ENCODE data around the gene TMEM203.

TMEM203 gene

DNA sequence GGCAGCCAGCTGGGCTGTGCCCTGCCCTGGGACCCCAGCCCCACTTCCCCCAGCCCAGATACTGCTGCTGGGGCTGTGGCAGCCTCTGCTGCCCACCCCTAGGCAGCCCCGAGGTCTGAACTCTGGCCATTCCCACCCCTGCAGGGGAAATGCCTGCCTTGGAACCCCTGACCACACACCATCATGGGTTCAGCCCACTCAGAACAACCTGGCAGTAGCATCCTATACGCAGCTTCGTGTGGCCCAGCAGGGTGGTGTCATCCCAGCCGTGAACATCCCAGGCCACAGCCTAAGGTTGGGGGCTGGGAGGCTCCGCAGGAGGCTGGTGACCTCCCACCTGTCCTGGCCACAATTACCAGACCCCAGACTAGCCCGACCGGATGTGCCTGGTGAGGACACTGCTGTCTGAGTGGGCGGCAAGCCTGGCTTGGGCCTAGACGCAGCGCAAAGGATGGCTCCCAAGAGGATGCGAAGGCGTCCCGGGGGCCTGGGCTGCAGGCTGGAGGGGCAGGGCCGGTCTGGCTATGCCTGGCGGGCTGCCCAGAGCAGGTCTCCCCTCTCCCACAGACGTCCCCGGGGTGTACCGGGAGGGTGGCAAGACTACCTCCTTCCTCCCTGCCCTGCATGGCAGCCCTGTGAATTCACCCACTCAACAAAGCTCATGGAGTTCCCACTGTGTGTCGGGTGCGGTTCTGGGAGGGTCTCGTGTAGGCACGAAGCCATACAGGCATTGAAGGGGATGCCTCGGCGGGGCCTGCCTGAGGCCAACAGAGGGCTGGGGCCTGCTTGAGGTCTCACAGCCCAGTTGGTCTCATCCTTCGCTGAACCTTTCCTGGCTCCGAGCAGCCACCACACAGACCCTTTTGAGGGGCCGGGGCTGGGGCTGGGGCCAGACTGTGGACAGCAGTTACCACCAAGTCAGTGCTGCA lies 23.8 kb upstream of the TMEM203 start:
- DNase-seq, result no peak

DNA sequence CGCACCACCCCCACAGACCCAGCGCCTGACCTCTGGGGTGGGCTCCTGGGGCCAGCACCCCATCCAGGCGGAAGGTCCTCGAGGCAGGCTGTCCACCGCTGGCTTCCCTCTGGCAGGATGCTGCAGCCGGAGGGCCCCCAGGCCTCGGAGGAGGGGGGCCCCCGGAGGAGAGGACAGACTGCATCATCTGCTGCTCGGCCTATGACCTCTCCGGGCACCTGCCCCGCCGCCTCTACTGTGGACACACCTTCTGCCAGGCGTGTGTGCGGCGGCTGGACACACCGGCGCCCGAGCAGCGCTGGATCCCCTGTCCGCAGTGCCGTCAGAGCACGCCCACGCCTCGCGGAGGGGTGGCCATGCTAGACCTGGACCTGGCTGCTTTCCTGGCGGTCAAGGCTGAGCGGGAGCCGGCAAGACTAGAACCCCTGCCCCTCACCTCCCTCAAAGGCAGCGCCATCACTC lies 23.1 kb upstream of the TMEM203 start:
- no peak for DNase-seq

DNA sequence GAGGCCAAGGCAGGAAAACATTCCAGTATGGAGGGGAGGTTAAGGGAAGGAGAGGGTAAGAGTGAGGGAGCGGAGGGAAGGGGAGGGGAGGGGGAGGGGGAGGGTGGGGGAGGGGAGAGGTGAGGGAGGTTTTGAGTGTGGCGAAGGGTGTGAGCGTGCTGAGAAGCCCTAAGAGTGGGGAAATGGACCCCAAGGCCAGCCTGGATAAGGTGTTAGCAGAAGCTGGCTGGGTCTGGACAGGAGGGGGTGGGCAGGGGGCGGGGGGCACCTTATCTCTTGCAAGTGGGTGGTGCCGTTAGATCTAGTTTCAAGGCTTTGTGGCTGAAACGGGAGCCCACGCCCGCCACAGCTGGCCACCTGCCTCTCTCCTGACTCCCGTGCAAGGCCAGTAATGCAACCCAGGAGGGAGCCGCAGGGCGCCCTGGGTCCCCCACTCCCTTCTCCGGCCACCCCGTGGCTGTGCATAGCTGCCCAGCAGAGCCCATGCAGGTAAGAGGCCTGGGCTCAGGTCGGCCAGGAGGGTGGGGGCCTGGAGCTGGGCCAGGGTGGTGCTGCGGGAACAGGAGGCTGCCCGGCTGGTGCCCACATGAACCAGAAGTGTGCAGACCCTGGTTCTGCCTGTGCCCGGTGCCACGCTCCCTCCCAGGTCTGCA lies 22.5 kb upstream of the TMEM203 start:
- no peak for DNase-seq

DNA sequence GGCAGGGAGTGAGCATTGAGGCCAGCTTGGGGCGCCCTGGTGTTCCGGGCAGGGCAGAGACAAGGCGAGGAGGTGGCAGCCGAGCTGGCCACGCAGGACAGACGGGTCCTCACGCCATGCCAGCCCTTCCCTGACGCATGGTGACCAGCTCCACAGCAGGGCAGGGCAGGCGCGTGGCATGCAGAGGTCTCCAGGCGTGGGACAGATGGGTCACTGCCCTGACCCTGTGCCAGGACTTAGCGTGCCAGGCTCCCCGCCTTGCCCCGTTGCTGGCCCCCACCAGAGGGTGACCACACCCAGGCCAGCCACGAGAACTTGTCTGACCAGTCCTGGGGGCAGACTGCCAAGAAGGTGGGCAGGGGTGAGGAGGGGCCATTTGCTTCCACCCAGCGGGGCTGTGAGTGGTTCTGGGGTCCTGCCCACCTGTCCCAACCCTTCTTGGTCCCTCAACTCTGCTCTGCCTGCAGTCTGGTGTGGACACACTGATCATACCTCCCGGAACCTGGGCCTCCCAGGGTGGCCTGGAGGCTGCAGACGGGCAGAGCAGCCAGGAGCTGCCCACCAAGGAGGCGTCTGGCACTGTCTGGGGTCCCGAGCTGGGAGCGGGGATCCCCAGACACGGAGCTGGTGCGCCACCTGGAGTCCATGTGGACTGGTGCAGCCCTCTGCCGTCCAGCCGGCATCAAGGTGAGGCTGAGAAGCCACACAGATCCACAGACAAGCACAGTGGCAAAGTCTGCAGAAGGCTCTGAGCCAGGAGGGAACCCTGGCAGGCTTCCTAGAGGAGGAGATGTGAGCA lies 21.8 kb upstream of the TMEM203 start, which contains the start of gene RNF224:
Gene RNF224, plus strand, starts transcription at position 449 of the 799 bp plus-strand sequence. CDS start 834 bp downstream, outside the sequence.
- DNase-seq, result peak; percentile 88

DNA sequence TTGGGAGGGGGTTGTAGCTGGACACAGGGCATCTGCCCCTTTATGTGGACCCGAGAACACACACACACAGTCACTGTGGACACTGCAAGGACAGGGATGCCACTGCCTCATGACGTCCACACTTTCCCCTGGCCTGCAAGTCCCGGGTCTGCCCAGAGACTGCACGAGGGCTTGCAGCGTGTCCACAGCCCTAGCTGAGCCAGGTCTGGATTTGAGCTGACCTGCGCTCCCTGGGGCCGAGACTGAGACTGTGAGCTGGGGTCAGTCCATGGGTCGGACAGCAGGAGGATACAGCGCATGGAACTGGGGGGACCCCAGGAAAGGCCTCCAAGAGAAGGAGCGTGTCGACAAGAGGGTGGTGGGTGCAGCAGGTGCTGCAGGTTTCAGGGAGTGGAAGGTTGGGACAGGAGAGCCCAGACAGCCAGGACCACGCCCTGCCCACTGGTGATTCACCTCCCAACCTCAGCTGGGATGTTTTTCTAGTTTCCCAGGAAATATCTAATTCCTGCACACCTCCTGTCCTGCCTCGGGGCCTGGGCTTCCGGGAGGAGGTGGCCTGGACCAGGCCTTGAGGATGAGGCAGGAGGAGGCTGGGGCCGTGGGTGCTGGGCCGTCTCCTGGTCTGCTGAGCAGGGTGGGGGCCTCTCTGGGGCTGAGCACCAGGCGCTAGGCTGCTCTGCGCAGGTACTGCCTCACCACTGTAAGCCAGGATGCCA lies 21.0 kb upstream of the TMEM203 start:
- no peak for DNase-seq

DNA sequence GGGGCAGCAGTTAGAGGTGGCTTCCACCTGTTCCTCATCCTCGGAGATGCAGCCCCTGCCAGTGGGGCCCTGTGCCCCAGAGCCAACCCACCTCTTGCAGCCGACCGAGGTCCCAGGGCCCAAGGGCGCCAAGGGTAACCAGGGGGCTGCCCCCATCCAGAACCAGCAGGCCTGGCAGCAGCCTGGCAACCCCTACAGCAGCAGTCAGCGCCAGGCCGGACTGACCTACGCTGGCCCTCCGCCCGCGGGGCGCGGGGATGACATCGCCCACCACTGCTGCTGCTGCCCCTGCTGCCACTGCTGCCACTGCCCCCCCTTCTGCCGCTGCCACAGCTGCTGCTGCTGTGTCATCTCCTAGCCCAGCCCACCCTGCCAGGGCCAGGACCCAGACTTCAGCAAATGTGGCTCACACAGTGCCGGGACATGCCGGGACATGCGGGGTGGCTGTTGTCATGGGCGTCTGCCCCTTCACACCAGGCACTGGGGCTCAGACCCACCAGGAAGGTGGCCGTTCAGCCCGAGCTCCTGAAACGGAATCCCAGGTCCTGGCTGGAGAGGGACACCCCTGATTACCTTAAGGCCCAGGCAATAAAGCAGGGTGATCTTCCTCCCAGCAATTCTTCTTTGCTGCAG lies 20.4 kb upstream of the TMEM203 start:
- no peak for DNase-seq

DNA sequence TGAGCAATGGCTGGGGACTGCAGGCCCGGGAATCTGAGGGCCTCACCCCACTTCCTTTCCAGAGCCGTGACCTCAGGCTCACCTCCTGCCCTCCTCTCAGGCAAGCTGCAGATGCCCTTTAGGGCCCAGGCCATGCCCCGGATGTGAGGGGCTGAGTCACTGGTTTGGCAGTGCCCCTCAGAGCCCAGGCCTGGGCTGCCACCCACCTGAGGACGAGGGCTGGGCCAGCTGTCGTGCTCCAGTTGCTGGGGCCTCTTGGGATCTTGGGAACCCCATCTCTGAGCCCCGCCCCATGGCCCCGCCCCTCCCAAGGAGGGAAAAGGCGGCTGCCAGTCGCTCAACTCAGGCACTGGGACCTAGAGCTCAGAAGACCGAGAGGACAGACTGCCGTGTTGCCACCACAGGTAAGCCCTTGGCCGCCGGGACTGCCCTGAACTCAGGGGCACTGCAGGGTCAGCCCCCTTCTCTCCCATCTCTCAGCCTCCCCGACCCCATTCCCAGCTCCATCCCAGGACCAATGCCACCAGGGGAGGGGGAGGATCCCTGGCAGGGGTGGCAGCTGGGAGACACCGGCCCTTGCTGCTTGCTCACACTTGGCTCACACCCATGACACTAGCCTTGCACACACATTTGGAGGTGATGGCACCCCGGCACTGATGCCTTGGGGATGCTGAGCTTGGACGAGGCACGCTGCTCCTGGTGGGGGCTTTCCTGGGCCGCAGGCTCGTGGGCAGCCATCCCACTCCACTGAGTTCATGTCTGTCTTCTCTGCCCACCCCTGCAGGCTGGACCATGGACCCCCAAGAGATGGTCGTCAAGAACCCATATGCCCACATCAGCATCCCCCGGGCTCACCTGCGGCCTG lies 19.6 kb upstream of the TMEM203 start, which contains the start of gene CYSRT1:
Gene CYSRT1, plus strand, starts transcription at position 345 of the 865 bp plus-strand sequence. Its CDS starts 448 bp downstream, at position 793.
- peak; percentile 41 for DNase-seq

DNA sequence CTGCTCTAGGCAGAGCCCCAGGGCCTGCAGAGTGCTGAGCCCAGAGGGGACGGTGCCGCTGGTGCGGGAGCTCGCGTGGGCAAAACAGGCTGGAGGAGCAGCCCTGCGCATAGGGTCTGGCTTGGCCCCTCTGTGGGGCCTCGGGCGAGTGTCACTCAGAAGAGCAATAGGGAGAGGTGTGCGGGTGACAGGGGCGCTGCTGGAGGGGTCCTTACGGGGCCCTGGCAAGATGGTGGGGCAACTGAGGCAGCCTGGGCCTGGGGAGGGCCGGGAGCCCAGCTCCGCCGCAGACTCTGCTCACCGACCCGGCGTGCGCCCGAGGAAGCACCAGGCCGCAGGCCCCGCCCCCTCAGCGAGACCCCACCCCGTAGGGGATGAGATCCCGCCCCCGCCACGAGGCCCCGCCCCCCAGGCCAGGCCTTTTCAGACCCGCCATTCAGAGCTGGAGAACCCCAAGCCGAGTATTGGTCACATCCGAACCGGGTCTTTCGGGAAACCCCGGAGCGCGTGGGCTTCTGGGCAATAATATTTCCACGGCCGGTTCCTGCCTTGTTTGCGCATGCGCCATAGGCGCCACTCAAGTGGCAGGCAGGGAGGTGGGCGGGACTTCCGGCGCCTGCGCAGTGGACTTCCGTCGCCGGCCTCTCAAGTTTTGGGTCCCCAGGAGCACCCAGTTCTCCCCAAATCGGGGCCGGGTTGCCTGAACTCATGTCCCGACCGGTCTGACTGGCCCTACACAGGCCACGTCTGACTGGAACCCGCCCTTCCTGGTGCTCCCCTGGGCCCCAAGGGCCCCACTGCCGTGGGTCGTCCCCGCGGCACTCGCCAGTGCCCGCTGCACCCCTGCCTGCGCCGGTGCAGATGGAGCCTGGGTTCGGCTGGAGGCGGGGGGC lies 17.9 kb upstream of the TMEM203 start:
- DNase-seq, result peak; percentile 100

DNA sequence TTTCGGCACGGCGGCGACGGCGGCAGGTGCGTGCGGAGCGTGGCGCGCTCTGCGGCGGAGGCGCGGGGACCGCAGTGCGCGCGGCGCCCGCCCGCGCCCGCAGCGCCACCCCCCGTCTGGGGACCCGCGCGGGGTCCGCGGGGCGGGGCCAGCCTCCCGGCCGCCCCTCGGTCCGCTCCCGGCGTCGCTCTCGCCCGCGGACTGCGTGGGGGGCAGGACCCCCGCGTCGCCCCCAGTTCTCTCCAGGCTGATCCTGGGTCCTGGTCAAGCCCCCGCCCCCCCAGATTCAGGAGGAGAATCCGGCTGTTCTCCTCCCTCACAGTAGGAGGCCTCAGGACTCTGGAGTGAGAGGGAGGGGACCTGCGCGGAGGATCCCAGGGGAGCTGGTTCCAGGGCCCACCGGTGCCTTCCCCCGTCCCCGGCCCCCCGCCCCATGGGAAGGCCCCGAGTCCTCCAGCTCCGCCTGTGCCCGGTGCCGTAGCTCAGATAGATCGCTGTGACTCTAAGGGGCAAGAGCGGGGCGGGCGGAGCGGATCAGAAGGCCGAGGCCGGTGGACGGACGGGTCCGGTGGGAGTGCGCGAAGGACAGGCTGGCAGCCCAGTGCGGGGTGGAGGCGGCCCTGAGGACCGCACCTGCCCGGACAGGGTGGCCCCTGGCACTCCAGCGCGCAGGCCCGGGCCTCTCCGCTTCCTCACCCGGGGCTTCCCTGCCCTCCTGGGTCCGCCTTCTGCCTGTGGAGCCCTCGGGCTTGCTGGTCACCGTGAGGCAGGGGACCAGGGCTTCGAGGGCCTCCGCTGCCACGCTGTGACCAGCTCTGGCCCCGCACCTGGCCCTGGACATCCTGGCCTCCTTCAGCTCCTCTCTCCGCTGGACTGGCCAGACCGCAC lies 17.0 kb upstream of the TMEM203 start, which contains the start of gene RNF208:
Gene RNF208, minus strand, starts transcription at position 51 of the 888 bp plus-strand sequence. CDS start 1,028 bp downstream, outside the sequence.
- DNase-seq, result peak; percentile 15

DNA sequence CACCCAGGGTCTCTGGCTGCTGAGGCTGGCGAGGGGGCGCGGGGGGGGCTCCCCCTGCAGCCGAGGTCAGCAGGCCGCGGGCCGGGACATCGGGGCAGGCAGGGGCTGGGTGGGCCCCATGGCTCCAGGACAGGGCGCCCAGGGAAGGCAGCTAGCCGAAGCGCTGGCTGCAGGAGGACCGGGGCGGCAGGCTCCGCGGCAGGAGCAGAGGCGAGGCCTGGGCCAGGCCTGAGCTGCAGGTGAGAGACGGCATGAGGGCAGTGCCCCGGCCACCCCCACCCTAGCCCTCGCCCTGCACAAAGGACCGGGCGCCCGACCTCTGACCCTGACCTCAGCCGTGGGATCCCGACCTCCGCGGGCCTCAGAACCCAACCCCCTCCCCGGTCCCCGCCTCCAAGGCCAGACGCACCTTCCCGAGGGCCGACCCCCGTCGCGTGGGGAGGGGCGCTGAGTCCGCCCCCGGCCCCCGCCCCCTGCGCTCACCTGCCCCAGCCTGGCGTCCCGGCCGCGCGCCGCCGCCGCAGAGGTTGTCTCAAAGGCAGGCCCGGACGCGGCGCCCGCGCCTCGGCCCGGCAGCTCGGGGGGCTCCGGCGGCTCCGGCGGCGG lies 16.2 kb upstream of the TMEM203 start:
- DNase-seq, result peak; percentile 20

DNA sequence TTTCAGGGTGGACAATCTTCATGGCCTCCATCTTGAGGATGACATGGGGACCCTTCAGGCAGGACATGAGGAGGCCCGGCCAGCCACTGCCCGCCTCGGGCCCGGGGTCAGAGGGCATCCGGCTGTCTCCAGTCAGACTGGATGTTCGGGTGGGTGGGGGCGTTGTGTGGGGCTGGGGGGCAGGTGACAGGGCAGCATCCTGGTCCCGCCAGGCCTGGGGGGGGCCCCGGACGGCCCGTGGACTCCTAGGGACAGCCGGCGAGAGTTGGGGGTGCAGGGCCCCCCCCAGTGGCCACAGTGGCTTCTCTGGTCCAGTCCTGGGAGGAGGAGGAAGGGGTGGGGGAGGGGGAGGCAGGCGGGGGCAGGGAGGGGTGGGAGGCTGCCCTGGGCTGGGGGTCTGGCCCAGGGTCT lies 15.7 kb upstream of the TMEM203 start:
- no peak for DNase-seq

DNA sequence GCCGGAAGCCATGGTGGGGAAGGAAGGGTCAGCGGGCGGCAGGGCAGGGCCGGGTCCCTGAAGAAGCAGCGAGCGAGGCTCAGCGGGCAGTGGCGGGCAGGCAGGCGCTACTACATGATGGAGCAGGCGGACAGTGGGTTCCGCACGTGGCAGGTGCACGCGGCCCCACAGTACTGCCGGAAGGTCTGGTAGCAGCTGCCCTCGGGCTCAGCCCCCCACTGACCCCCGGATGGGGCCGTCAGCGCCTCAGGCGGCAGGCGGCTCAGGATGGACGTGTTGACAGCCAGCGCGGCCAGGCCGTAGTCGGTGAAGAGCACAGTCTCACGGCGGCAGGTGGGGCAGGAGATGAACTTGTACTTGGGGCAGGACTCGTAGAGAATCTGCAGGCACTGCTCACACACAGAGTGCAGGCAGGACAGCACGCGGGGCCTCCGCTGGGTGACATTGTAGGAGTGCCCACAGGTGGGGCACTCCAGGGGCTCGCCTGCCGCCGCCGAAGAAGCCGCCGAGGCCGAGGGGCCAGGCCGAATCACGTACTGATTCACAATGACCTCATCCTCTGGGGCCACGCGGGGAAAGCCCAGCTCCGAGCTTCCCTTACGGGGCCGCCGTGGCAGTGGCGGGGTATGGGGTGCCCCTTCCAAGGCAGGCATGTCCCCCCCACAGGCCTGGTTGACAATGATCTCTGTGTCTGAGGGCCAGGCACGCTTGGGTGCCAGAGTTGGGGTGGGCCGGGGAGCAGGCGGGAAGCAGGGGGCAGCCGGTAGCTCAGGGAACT lies 15.1 kb upstream of the TMEM203 start:
- DNase-seq, result no peak

DNA sequence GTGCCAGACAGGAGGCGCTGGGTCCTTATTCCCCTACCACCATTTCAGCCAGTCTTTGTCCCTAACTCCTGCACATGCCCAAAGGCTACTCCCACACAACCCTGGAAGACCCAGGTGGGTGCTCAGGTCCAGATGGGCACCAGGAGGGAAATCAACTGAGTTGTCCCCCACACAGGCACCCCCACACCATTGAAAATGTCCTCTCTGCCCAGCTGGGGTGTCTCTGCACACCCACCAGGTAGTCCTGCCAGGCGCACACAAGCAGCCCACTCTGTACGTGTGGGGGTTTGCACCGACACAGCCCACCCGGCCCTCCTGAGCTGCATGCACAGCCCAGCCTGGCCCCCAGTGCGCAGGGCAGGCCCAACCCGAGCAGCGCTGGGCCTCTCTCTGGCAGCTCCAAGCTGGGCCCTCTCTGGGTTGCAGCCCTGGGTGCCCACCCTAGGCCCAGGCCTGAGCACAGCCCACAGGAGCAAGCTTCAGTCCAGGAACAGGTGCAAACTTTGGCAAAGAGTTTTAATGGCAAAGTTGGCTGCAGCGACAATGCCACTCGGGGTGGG lies 14.4 kb upstream of the TMEM203 start:
- no peak for DNase-seq

DNA sequence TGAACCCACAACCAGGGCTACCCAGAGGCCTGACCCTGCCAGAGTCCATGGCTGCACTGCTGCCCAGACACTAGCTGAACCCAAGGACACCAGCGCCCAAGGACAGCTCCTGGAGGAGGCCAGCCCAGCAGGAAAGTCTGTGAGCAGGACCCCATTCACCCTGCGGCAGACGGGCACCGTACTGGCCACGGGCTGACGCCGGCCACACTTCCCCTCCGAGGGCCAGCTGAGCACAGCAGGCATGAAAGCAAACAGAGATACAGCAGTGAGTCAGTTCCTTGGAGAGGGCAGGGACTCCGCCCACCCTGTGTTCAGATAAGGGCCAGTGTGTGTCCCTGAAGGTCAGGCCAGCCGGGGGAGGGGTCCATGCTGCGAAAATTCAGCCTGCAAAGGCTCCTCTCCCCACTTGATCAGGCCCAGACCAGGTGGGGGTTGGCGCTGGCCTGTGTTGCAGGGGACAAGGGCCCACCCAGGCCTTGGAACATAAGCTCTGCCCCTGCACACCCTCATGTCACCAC lies 13.4 kb upstream of the TMEM203 start:
- no peak for DNase-seq

DNA sequence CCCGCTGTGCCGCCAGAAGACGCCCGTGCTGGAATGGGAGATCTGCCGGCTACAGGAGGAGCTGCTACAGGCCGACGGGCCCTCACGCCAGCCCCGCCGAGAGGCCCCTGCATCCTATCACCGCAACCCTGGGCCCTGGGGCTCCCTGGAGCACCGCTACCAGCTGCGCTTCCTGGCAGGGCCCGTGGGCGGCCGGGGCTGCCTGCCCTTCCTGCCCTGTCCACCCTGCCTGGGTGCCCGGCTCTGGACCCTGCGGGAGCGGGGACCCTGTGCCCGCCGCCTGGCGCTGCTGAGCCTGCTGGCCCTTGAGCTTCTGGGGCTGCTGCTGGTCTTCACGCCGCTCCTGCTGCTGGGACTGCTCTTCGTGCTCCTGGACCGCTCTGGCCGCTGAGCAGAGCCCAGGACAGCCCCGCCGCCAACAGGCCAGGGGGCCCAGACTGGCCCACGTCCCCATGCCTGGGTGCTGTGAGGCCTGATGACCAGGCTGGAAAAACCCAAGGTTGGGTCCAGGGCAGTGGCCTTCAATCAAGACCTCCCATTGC lies 12.8 kb upstream of the TMEM203 start:
- no peak for DNase-seq

All from activated CD4-positive, alpha-beta T cell treated with anti-CD3 and anti-CD28 coated beads, Interleukin-2, Interleukin-6, amounts not matched to agents 100 ng/mL and 50 ng/mL, durations not matched to agents 16 hours and 8 hours (primary cell).